Liver (tissue), 9 donors: ENCODE results near the gene GOT2. TPM values are rescaled to one million over a fixed set of nuclear protein-coding genes. Genes with fewer than 3 reads are reported as not detected.

Source experiments
- DNase-seq: peaks from one replicate; pipeline ENCODE4 v3.0.0-alpha.2; 2017; ENCODE audit warnings: low spot score
- H3K27ac ChIP-seq, 2 donors: one replicate each; pipeline ENCODE4 v1.7.0; 2013; ENCODE audit warnings: inconsistent platforms in 2 of 2, low read length in 2 of 2, control low read depth in 1 of 2, low read depth in 1 of 2, mild to moderate bottlenecking in 1 of 2
- H3K27me3 ChIP-seq, 4 donors: one replicate each; pipeline versions ENCODE4 v1.6.1 to v1.7.0; 2013; ENCODE audit warnings: low read length in 3 of 4, inconsistent platforms in 1 of 4, mild to moderate bottlenecking in 1 of 4, moderate library complexity in 1 of 4; ENCODE audit not compliant: control insufficient read depth in 4 of 4, insufficient read depth in 4 of 4
- H3K36me3 ChIP-seq, 4 donors: one replicate each; pipeline versions ENCODE4 v1.6.1 to v1.7.0; 2013; ENCODE audit warnings: low read length in 3 of 4, mild to moderate bottlenecking in 3 of 4, low read depth in 1 of 4, moderate library complexity in 1 of 4; ENCODE audit not compliant: control insufficient read depth in 4 of 4, insufficient read depth in 3 of 4
- H3K4me1 ChIP-seq, 4 donors: one replicate each; pipeline versions ENCODE4 v1.6.1 to v1.7.0; 2013; ENCODE audit warnings: low read length in 3 of 4, mild to moderate bottlenecking in 3 of 4, moderate library complexity in 1 of 4; ENCODE audit not compliant: control insufficient read depth in 4 of 4, insufficient read depth in 4 of 4
- H3K4me3 ChIP-seq, 3 donors: one replicate each; pipeline versions ENCODE4 v1.6.1 to v1.7.0; 2013; ENCODE audit warnings: low read length in 3 of 3, control low read depth in 1 of 3, low read depth in 1 of 3, mild to moderate bottlenecking in 1 of 3
- H3K9ac ChIP-seq, 2 donors: one replicate each; pipeline ENCODE4 v1.7.0; 2013; ENCODE audit warnings: low read length in 2 of 2, mild to moderate bottlenecking in 2 of 2, moderate library complexity in 2 of 2, control low read depth in 1 of 2, low read depth in 1 of 2
- H3K9me3 ChIP-seq, 4 donors: one replicate each; pipeline versions ENCODE4 v1.6.1 to v1.7.0; 2013; ENCODE audit warnings: low read length in 3 of 4; ENCODE audit not compliant: control insufficient read depth in 4 of 4
- EGR1 ChIP-seq, 2 donors: IDR thresholded peaks; 2 replicates each; pipeline ENCODE4 v1.6.1; 2016 to 2018; ENCODE audit warnings: antibody characterized with exemption in 2 of 2, low read depth in 2 of 2
- FOXA1 ChIP-seq: IDR thresholded peaks from 2 replicates; pipeline ENCODE4 v1.6.1; 2016; ENCODE audit warnings: antibody characterized with exemption
- FOXA2 ChIP-seq: IDR thresholded peaks from 2 replicates; pipeline ENCODE4 v1.6.1; 2016; ENCODE audit warnings: antibody characterized with exemption
- GABPA ChIP-seq, 2 donors: IDR thresholded peaks in 1 of 2; conservative IDR thresholded peaks in 1 of 2; 2 replicates each; pipeline ENCODE4 v1.6.1; 2016; ENCODE audit warnings: antibody characterized with exemption in 2 of 2, mild to moderate bottlenecking in 1 of 2, moderate library complexity in 1 of 2
- HNF4A ChIP-seq, 2 donors: conservative IDR thresholded peaks; 2 replicates each; pipeline ENCODE4 v1.6.1; 2016; ENCODE audit warnings: antibody characterized with exemption in 2 of 2, mild to moderate bottlenecking in 2 of 2
- HNF4G ChIP-seq: IDR thresholded peaks from 2 replicates; pipeline ENCODE4 v1.6.1; 2016; ENCODE audit warnings: antibody characterized with exemption
- JUND ChIP-seq, 2 donors: IDR thresholded peaks; 2 replicates each; pipeline ENCODE4 v1.6.1; 2016; ENCODE audit warnings: antibody characterized with exemption in 2 of 2
- NR2F2 ChIP-seq: IDR thresholded peaks from 2 replicates; pipeline ENCODE4 v1.6.1; 2016; ENCODE audit warnings: antibody characterized with exemption
- RAD21 ChIP-seq, 2 donors: IDR thresholded peaks; 2 replicates each; pipeline ENCODE4 v1.6.1; 2016; ENCODE audit warnings: antibody characterized with exemption in 2 of 2, mild to moderate bottlenecking in 2 of 2
- RXRA ChIP-seq, 2 donors: IDR thresholded peaks; 2 replicates each; pipeline ENCODE4 v1.6.1; 2017 to 2018; ENCODE audit warnings: antibody characterized with exemption in 2 of 2, mild to moderate bottlenecking in 1 of 2
- TAF1 ChIP-seq: conservative IDR thresholded peaks from 2 replicates; pipeline ENCODE4 v1.6.1; 2016; ENCODE audit warnings: antibody characterized with exemption, mild to moderate bottlenecking
- WGBS: extraction: QIAGEN DNeasy Blood & Tissue Kit; methylation state at CpG from one replicate; pipeline ENCODE4 v1.1.7; 2013; 5-methylcytosine and 5-hydroxymethylcytosine counted together
- polyA plus RNA-seq, 2 donors: library from polyadenylated mRNA; stranded (reverse) in 1 of 2; unstranded in 1 of 2; fragments of 200-250 nt in 1 of 2; fragments of >200 nt in 1 of 2; fragmentation: Nextera tagmentation in 1 of 2; extraction: Ambion mirVana in 1 of 2; gene quantifications; one replicate each; pipeline versions ENCODE4 v1.2.1 to v1.2.3, GENCODE V29; 2013 to 2015
- total RNA-seq, 2 donors: library from RNA; depleted of rRNA; stranded (reverse); fragments of >200 nt; gene quantifications; one replicate each; pipeline ENCODE4 v1.2.3, GENCODE V29; 2014
- TF ChIP-seq, protein P1 (sequence below): IDR thresholded peaks from 2 replicates; pipeline ENCODE4 v1.6.1; 2016; ENCODE audit warnings: antibody characterized with exemption, mild to moderate bottlenecking
- TF ChIP-seq, protein P2 (sequence below): IDR thresholded peaks from 2 replicates; pipeline ENCODE4 v1.6.1; 2016; ENCODE audit warnings: antibody characterized with exemption
- TF ChIP-seq, protein P3 (sequence below): IDR thresholded peaks from 2 replicates; pipeline ENCODE4 v1.6.1; 2016; ENCODE audit warnings: antibody characterized with exemption
- TF ChIP-seq, protein P4 (sequence below): IDR thresholded peaks from 2 replicates; pipeline ENCODE4 v1.6.1; 2016; ENCODE audit warnings: antibody characterized with exemption
- donor health status: healthy.
- donor health status: healthy.
- donor health status: healthy.
- donor health status: healthy.
- donor health status: healthy.

The GOT2 gene
- total and polyA plus RNA-seq, 4 donors = 80.2 to 216 (median 136) TPM

DNA sequence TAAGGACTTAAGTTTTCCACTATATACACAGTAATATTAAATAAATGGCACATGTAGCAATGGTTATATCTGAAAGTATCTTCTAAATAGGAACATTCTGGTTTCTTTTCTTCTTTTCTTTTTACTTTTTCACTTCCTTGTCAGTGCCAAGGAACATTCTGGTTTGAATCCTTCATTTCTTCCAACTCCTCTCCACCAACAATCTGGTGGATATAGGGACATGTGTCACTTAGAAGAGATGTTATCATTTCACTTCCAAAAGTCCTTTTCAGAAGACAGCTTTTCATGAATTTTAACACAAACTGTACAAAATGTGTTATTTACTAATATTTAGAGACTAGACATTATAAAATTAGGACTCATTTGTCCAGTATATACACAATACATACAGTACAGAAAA lies 7.9 kb upstream of the GOT2 start:
- TF ChIP-seq FOXA1 = no peak
- no peak for TF ChIP-seq RXRA (IDR thresholded peaks at IDR 0.05)
- TF ChIP-seq, protein P1, sequence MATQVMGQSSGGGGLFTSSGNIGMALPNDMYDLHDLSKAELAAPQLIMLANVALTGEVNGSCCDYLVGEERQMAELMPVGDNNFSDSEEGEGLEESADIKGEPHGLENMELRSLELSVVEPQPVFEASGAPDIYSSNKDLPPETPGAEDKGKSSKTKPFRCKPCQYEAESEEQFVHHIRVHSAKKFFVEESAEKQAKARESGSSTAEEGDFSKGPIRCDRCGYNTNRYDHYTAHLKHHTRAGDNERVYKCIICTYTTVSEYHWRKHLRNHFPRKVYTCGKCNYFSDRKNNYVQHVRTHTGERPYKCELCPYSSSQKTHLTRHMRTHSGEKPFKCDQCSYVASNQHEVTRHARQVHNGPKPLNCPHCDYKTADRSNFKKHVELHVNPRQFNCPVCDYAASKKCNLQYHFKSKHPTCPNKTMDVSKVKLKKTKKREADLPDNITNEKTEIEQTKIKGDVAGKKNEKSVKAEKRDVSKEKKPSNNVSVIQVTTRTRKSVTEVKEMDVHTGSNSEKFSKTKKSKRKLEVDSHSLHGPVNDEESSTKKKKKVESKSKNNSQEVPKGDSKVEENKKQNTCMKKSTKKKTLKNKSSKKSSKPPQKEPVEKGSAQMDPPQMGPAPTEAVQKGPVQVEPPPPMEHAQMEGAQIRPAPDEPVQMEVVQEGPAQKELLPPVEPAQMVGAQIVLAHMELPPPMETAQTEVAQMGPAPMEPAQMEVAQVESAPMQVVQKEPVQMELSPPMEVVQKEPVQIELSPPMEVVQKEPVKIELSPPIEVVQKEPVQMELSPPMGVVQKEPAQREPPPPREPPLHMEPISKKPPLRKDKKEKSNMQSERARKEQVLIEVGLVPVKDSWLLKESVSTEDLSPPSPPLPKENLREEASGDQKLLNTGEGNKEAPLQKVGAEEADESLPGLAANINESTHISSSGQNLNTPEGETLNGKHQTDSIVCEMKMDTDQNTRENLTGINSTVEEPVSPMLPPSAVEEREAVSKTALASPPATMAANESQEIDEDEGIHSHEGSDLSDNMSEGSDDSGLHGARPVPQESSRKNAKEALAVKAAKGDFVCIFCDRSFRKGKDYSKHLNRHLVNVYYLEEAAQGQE = no peak
- no peak for TF ChIP-seq HNF4G
- TF ChIP-seq GABPA (IDR thresholded peaks at IDR 0.05 in 1 of 2, conservative IDR thresholded peaks at IDR 0.05 in 1 of 2) = no peak
- TF ChIP-seq NR2F2 = no peak
- Histone ChIP-seq H3K4me3 (no peak overlapping the region), H3K27ac (no peak overlapping the region), H3K27me3 (no peaks in the 10 kb centered on the region), H3K9me3 (no peaks in the 10 kb centered on the region), H3K4me1 (peaks cover 0 to 5% (median 0%) of the 10 kb centered on the region in 4 donors), H3K9ac (no peak overlapping the region), H3K36me3 (no peaks in the 10 kb centered on the region)
- DNase-seq = no peak

DNA sequence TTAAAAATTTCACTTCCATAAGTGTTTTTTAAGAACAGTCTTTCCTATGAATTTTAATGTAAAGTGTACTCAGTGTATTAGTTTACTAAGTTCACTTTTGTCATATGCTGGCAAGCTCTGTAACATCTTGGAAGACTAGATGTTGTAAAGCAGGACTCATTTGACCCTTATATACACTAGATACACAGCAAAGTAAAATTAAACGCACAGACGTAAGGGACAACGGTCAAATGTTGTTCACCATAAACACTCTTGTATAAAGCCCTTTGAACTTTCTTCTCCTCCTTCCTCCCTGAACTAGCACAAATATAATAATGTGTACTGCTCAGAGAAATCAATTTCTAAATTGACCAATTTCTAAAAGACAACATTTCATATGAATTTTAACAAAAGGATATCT lies 7.0 kb upstream of the GOT2 start:
- Histone ChIP-seq H3K4me3 (no peak overlapping the region), H3K27me3 (no peaks in the 10 kb centered on the region), H3K4me1 (peaks cover 0 to 5% (median 0%) of the 10 kb centered on the region in 4 donors), H3K36me3 (no peaks in the 10 kb centered on the region), H3K9me3 (no peaks in the 10 kb centered on the region), H3K27ac (no peak overlapping the region), H3K9ac (no peak overlapping the region)
- WGBS = 53% methylated on average over 3 of the region's 3 CpGs
- no peak for DNase-seq
- TF ChIP-seq GABPA (IDR thresholded peaks at IDR 0.05 in 1 of 2, conservative IDR thresholded peaks at IDR 0.05 in 1 of 2) = no peak
- TF ChIP-seq NR2F2 = no peak
- TF ChIP-seq FOXA2 = no peak
- no peak for TF ChIP-seq HNF4G
- TF ChIP-seq FOXA1 = no peak
- TF ChIP-seq TAF1 = no peak
- TF ChIP-seq JUND (IDR thresholded peaks at IDR 0.05) = no peak
- no peak for TF ChIP-seq EGR1 (IDR thresholded peaks at IDR 0.05; ENCODE audit: low read depth in 2 of 2)
- TF ChIP-seq, protein P2, sequence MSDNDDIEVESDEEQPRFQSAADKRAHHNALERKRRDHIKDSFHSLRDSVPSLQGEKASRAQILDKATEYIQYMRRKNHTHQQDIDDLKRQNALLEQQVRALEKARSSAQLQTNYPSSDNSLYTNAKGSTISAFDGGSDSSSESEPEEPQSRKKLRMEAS = no peak
- TF ChIP-seq, protein P1 = no peak
- TF ChIP-seq, protein P3, sequence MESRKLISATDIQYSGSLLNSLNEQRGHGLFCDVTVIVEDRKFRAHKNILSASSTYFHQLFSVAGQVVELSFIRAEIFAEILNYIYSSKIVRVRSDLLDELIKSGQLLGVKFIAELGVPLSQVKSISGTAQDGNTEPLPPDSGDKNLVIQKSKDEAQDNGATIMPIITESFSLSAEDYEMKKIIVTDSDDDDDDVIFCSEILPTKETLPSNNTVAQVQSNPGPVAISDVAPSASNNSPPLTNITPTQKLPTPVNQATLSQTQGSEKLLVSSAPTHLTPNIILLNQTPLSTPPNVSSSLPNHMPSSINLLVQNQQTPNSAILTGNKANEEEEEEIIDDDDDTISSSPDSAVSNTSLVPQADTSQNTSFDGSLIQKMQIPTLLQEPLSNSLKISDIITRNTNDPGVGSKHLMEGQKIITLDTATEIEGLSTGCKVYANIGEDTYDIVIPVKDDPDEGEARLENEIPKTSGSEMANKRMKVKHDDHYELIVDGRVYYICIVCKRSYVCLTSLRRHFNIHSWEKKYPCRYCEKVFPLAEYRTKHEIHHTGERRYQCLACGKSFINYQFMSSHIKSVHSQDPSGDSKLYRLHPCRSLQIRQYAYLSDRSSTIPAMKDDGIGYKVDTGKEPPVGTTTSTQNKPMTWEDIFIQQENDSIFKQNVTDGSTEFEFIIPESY = no peak
- TF ChIP-seq, protein P4, sequence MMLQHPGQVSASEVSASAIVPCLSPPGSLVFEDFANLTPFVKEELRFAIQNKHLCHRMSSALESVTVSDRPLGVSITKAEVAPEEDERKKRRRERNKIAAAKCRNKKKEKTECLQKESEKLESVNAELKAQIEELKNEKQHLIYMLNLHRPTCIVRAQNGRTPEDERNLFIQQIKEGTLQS = no peak
- no peak for TF ChIP-seq HNF4A (conservative IDR thresholded peaks at IDR 0.05)
- TF ChIP-seq RAD21 (IDR thresholded peaks at IDR 0.05) = no peak
- no peak for TF ChIP-seq RXRA (IDR thresholded peaks at IDR 0.05)
